GM19395 (cell line): Measurements from ENCODE around the gene TSNAXIP1.

Experiments used
- ATAC-seq: cut with Tn5 transposase; IDR thresholded peaks from one replicate; pipeline ENCODE4 v1.9.1; 2021; ENCODE audit warnings: mild to moderate bottlenecking, moderate library complexity; ENCODE audit not compliant: unreplicated experiment

The TSNAXIP1 gene

DNA sequence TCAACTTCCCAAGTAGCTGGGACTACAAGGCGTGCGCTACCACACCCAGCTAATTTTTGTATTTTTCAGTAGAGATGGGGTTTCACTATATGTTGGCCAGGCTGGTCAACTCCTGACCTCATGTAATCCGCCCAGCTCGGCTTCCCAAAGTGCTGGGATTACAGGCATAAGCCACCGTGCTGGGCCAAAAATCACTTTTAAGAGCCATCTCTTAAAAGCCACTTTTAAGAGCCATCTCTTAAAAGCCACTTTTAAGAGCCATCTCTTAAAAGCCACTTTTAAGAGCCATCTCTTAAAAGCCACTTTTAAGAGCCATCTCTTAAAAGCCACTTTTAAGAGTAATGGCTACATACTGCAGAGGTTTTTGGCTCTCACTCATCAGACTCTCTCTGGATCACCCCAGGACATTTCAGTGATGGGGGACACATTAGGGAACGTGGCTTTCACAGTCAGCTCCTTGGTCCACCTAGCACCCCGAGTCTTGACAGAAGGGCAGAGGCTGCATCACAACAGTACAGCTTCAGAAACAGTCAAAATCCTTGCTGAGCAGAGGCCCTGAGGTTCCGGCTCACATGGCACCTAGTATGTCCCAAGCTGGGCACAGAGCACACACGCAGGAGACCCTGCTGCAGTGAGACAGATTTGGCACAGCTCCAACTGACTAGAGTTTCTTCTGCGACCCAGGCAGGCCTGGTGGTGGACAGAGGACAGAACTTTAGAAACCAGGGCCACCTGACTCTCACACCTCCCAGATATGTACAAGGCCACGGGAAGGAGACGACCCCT is 23.9 kb upstream of the TSNAXIP1 start:
- ATAC-seq = no peak

DNA sequence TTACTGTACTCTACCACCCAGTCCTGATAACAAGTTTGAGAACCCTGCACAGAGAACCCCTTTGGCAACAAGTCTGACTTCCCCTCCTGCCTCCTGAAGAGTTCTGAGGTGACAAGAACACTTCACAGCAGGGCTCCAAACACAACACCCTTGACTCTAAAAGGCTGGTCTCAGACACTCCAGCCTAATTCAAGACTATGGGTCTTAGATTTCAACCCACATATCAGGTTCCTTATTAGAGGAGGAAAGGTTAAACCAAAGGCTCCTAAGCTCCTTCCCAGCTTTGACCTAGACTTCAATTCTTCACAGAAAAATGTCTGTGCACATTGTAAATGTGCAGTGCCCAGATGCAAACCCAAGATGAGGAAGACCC is 23.4 kb upstream of the TSNAXIP1 start:
- no peak for ATAC-seq

DNA sequence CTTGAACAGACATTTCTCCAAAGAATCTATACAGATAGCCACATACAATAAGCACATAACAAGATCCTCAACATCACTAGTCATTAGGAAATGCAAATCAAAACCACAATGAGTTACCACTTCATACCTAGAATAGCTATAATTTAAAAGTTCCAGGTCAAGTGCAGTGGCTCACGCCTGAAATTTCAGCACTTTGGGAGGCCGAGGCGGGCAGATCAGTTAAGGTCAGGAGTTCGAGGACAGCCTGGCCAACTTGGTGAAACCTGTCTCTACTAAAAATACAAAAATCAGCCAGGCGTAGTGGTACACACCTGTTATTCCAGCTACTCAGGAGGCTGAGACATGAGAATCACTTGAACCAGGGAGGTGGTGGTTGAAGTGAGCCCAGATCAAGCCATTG is 20.2 kb upstream of the TSNAXIP1 start:
- ATAC-seq = no peak

DNA sequence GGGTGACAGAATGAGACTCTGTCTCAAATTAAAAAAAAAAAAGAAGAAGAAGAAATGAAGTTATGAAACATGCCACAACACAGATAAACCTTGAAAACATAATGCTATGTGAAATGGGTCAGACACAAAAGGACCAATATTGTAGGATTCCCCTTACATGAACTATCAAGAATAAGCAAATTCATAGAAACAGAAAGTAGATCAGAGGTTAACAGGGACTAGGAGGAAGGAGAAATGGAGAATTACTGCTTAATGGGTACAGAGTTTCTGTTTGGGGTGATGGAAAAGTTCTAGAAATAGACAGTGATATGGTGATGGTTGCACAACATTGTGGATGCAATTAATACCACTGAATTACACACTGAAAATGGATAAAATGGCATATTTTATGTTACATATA is 16.6 kb upstream of the TSNAXIP1 start:
- ATAC-seq = no peak

DNA sequence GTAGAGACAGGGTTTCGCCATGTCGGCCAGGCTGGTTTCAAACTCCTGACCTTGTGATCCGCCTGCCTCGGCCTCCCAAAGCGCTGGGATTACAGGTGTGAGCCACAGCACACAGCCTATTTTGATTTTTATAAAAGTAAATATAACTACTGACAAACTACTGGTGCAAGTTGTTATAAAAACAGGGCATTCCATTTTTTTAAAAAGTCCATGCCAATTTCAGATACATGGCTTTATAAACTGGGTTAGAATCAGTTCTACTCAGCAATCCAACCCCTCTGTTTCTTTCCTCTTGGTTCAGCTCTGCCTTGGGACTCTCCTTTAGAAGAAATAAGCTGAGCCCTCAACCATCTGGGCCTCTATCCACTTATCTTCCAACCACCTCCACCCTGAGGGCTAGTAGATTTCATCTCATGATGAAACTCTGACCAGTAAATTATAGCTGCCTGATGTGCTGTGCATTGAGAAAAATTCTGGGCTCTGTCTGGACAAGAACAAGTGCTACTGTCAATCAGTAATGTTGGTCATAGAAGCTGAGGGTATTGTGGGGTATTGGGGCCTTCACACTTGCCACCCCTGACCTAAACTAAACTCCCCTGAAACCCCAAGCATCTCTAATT is 10.5 kb upstream of the TSNAXIP1 start:
- ATAC-seq = no peak

DNA sequence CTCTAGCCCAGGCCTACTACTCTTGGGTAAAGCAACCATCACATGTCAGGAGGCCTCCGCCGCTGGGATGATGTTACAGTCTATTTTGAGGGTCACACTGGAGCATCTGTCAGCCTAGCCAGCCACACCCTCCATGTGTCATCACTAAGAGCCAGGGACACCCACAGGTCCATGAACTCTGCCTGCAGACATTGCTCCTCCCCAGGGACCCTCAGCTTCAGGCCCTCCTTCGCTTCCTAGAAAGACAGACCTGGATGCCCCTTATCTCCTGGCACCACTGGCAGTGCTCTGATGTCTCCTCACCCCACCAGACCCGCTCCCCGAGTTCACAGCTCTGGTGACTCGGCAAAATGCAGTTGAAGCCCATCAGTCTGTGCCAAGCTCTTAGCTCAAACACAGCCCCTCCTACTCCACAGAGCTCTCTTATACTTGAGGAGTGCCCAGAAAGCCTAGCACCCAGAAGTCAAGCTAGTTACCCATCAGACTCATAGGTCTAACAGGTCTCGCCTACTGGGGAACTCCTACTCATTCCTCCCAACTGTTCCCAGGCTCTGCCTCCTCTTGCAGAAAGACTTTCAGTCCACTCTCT is 6.3 kb upstream of the TSNAXIP1 start:
- no peak for ATAC-seq

DNA sequence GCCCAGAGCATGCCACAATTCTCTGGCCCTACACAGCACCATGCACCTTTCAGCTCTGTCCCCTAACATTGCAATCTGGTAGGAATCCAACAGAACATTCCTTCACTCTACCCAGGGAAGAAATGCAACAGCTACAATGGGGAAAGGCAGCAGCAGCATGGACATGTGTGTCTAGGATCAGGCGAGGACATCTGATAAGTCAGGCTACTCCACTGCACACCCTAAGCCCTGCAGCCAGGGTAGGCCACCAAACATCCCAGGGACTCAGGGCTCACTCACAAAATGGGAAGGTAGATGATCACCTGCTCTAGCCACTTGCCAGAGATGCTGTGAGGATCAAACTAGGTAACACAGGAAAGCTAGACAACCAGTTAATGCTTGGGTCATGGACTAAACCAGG is 5.4 kb upstream of the TSNAXIP1 start:
- no peak for ATAC-seq

DNA sequence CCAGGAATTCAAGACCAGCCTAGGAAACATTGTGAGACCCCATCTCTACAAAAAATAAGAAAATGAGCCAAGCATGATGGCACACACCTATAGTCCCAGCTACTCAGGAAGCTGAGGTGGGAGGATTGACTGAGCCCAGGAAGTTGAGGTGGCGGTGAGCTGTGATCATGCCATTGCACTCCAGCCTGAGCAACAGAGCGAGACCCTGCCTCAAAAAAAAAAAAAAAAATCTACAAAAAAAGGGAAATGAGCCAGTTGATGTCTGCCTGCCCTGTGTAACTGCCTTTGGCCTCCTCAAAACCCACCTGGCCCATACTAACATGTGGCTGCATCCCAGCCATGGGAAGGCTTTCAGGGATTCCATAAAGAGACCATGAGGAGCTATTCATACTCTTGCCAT is 4.8 kb upstream of the TSNAXIP1 start:
- no peak for ATAC-seq

DNA sequence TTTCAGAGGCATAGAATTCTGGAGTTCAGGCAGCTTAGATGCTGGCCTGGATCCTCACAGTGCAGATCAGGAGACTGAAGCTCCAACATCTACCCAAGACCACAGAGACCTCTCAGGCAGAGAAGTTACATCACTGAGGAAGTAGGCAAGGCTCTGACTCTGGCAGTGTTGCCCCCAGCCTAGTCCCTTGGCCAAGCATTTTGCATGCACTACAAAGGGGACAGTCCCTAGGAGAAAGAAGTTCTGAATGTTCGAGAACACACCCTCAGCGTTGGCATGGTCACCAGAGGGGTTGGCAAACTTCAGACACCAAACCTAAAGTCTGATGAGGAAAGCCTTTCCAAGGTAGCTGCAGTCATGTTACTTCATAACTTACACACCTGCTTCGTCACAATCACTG is 2.8 kb upstream of the TSNAXIP1 start:
- ATAC-seq = no peak

DNA sequence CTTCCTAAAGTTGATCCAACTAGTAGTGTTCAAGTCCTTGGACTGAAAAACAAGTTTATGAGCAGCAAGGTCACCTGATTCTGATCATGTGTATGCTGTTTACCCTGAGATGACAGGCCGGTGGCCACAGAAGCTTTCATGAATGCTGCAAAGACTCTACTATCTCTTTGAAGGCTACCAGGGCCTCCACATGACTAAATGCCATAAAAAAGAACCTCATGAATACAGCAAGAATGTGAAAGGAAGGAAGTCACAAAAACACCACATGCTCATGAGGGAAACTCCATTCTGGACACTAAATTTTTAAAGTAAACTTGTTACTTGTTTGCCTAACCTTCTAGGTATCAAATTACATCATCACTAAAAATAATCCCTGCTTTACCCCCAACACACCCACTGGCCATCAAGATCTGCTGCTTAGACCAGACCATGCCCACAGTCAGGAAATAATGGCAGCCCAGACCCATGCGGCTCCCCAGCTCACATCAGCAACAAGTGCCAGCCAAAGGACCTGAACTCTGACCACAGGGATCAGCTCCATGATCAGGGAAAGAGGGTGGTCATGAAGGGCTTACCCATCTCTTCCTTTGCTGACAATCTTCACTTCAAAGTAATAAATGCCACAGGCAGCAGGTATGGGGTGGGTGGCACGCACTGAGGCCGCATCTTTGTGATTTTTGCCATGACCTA is 1.7 kb upstream of the TSNAXIP1 start:
- ATAC-seq = no peak

DNA sequence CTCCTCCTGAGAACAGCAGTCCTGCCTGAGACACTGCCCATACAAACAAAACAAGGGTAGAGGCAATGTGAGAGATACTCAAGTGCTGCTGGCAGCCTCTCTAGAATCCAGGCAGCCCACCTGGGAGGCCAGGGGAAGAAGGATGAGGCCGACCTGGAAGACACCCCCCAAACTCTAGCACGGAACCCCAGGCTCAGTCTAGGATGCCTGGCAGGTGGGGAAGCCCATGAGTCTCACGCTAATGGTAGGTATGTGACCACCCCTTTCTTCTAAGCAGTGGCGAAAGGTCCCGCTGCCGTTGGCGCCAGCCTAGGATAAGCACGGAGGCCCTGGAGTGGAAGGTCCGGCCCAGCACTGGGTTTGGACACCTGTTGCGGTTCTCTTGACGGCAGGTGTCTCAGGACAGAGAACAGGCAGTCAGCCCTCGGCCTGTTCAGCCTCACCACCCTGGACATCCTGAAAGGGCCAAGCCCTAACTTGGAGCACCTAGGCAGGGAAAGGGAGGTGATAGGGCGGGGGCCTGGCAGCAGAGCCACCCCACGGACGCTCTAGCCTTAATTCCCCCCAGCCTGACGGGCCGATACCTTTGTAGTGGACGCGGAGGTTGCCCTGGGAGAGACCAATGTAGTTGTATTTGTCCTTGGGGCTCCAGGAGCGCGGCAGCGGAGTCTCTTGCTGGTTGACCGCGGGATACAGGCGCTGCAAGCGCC is 816 bp upstream of the TSNAXIP1 start:
- peak; percentile 1 for ATAC-seq

DNA sequence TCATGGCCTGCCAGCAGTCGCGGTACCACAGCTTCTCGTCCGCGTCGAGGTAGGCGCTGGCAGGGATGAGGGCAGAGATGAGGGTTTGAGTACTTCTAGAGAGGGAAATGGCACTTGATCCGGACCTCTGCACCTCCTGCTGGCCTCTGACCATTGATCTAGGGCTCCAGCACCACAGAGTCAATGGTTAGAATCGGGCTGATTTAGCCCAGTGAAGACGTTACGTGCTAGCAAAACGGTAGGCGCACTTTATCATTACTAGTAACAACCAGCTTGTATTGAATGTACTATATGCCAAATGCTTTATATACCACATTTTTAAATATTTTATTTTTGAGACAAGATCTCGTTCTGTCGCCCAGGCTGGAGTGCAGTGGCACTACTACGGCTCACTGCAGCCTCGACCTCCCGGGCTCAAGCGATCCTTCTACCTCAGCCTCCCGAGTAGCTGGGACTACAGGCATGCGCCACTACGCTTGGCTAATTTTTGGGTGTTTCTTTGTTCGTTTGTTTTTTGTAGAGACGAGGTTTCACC is 526 bp downstream of the TSNAXIP1 start:
- peak; percentile 8 for ATAC-seq

DNA sequence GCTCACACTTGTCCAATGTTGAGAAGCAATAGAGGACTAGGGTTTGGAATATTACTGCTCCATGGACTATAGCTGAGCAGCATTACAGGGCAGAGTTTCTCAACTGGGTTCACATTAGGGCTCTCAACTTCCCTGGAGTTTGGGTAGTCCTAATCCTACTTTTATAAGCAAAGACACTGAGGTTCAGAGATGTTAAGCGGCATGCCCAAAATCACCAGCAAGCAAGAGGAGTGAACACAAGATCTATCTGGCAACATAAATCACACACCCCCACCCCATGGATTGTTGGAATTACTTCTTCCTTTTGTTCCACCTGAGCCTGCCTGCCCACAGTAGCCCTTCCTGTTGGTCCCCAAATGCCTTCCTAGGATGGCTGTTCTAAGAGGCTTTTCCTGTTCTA is 5.2 kb downstream of the TSNAXIP1 start:
- ATAC-seq = no peak

DNA sequence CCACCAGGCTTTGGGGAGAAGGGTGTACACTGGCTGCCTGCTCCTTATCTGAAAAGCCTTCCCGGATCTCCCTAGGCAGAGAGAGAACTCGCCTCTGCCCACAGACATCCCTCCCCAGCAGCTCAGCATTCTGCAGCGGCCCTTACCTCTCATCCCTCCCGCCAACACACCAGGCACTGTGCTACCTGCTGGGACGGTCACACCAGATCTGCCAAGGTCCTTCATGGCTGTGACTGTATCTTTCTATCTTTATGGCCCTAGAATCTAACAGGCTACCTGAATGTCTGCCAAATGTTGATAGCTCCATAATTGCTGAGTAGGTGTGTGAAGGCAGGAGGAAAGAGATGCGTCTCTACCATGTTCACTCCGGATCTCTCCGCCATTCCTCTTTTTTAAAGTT is 7.9 kb downstream of the TSNAXIP1 start:
- no peak for ATAC-seq

DNA sequence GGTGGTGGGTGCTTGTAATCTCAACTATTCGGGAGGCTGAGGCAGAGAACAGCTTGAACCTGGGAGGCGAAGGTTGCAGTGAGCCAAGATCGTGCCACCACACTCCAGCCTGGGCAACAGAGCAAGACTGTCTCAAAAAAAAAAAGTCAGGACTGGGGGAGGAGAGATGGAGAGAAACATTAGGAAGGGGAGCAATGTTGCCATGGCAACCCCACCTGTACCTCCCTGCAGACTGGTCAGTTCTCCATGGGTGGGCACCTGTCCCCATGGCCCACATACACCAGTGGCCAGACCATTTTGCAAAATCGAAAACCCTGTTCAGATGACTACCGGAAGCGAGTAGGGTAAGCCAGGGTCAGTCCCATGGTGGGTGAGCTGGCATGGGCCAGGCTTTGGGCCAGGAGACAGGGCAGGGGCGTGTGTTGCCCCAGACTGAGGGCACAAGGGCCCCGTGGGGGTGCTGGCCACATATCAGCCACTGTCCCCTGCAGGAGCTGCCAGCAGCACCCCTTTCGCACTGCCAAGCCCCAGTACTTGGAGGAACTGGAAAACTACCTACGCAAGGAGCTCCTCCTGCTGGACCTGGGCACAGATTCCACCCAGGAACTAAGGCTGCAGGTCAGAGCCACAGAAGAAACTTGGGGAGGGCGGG is 14.0 kb downstream of the TSNAXIP1 start:
- no peak for ATAC-seq

DNA sequence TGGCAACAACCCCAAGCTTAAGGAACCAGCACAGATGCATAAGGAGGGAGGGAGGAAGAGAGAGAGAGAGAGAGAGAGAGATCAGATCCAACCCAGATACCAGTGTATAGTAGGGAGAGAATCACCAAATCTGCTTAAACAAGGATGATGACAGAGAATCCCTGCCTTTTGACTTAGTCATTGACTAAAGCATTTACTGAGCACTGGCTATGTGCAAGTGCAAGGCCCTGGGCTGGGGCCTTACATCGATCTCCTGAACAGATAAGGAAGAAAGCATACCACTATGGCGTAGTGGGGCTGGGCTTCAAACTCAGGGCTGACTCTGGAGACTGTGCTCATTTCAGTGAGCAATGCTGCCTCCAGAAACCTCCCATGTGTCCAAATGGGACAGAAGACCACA is 15.8 kb downstream of the TSNAXIP1 start:
- no peak for ATAC-seq

DNA sequence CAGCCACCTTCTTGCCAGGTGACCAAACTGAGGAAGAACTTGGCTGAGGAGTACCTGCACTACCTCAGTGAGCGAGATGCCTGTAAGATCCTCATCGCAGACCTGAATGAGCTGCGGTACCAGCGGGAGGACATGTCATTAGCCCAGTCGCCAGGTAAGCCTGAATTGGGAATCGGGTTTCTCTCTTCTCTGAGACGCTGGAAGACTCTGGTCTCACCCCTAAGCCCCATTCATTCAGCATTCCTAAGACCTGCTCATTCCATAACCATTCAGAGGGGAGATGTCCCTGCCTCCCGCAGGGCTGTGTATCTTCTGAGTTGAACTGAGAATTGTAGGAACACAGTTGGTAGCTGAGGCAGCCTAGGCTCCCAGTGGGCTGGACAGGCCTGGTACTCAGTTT is 18.4 kb downstream of the TSNAXIP1 start:
- no peak for ATAC-seq

DNA sequence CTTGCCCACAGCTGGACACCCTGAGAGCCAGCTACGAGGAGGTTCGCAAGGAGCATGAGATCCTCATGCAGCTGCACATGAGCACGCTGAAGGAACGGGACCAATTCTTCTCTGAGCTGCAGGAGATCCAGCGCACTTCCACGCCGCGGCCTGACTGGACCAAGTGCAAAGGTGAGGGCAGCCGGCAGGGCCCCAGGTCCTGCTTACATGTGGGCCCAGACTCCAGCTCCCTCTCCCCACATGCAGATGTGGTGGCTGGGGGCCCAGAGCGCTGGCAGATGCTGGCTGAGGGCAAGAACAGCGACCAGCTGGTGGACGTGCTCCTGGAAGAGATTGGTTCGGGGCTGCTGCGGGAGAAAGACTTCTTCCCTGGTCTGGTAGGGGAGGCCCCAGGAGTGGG is 19.2 kb downstream of the TSNAXIP1 start:
- no peak for ATAC-seq

DNA sequence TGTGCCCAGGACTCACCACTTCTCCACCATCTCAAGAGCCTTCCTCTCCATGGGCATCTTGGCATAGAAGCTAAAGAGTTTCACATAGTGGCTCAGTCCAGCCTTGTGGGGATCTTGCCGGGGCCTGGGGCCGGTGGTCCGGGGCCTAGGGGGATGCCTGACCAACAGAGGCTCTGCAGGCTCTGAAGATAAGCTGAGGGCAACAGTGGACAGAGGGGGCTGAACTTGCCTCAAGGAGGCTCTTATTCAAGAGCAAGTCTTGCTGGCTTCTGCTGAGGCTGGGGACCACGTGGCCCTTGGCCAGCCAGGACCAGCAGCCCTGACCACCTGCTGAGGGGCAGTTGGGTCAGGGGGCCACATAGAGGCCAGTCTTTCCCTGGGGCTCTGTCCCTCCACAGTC is 22.0 kb downstream of the TSNAXIP1 start:
- ATAC-seq = no peak

DNA sequence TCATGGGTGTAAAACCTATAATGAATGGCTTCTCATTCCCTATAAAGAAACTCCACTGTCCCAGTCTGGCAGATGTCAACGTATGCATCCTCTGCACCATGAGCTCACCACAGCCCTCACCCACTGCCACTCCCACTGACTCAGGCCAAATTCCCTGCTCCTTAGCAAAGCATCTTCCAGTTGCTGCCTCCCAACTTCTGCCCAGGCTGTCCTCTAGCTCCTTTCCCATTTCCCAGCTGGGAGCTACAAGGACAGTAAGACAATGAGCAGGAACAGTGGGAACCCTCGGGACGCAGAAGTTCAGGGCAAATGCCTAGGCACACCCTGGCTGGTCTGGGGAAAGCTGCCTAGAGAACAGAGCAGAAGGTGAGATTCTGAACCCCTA is 26.3 kb downstream of the TSNAXIP1 start:
- ATAC-seq = no peak
